GM21367 (cell line): Measurements from ENCODE around the gene MPIG6B.

Experiments used
- ATAC-seq: cut with Tn5 transposase; IDR thresholded peaks from one replicate; pipeline ENCODE4 v1.9.1; 2021; ENCODE audit not compliant: unreplicated experiment

Gene MPIG6B

DNA sequence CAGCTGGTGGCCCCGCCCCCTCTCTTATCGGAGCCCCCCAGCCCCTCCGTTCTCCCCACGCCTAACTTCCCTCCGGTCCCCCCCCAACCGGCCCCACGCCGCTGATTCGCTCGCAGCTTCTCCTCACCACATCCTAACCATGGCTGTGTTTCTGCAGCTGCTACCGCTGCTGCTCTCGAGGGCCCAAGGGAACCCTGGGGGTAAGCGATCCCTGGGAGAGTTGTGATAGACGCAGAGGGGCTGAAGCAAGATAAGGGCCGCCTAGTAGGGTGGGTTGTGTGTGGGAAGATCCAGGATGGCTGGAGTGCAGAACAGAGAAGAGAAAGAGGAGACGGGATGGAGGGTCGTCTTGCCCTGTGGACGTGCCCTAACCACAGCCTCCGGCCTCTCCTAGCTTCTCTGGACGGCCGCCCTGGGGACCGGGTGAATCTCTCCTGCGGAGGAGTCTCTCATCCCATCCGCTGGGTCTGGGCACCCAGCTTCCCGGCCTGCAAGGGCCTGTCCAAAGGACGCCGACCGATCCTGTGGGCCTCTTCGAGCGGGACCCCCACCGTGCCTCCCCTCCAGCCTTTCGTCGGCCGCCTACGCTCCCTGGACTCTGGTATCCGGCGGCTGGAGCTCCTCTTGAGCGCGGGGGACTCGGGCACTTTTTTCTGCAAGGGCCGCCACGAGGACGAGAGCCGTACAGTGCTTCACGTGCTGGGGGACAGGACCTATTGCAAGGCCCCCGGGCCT is at the start of gene MPIG6B:
Gene MPIG6B (plus strand): TSS at position 129 of the 735 bp plus-strand sequence. CDS start 11 bp downstream, at position 140.
- ATAC-seq: no peak

DNA sequence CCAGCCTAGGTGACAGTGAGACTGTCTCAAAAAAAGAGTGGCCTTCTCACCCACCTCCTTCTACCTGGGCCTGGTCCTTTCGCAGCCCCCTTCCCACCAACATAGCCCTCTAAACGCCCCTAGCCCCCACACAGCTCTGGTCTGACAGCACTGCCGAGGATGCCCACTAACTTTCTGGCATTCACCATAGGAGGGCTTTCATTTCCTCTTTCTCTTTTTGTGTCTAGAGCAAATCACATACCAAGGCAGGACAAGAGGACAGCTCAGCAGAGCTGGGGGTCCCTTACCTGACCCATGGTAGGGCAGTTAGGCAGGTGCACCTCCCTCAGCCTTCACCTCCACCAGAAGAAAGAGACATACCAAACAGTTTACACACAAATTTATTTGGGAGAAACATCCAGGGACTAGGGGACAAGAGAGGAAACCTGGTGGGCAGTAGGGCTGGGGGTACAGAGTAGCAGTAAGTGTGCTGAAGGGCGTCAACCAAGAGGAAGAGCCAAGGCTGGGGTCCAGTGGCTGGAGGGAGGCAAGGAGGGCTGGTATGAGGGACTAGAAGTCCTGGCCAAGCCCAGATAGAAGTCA is 46.8 kb upstream of the MPIG6B start:
- ATAC-seq: no peak

- no peak for ATAC-seq
Observed at GRCh38 chr6:31676904-31677303, 46.3 kb upstream of the MPIG6B start.

- no peak for ATAC-seq
Observed at GRCh38 chr6:31677955-31678354, 45.2 kb upstream of the MPIG6B start.

DNA sequence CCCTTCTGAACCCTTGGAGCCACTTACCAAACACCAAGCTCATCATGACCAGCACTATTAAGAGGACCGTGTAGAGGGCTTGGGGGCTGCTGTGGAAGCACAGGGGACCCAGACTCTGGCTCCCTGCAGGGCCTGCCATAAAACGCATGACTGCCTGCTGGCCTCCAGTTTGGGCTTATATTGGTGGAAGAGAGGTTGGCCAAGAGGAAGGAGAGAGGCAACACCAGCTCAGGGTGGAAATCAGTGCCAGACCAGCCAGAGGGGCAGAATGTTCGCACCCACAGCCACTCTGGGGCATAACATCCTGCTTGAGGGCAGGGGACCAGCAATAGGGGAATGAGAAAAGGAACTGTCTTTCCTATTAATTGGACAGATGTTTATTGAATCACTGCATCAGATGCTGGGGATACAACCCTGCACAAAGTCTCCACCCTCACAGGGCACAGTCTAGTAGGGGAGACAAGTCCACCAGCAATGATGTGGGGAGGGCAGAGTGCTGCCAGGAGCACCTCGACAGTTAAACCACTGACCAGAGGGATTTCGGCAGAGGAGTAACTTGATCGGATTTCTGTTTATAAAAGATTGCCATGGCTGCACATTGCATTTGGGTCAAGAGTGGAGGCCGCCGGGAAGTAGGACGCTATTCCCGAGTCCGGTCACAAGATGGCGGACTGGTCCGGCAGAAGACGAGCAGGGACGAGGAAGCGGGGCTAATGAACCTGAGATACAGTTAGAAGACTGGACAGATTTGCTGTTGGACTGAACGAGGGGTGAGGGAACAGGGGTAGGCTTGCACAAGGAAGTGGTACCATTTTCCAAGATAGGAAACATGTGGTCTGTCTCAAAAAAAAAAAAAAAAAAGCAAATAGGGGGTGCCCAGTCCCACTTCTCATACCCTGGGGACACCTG is 42.7 kb upstream of the MPIG6B start, which contains the start of gene LY6G5C:
Gene LY6G5C (minus strand): TSS at position 842 of the 909 bp plus-strand sequence. CDS start 694 bp downstream, at position 148.
- ATAC-seq: no peak

- ATAC-seq: no peak
Observed at GRCh38 chr6:31681135-31681671, 42.0 kb upstream of the MPIG6B start.

DNA sequence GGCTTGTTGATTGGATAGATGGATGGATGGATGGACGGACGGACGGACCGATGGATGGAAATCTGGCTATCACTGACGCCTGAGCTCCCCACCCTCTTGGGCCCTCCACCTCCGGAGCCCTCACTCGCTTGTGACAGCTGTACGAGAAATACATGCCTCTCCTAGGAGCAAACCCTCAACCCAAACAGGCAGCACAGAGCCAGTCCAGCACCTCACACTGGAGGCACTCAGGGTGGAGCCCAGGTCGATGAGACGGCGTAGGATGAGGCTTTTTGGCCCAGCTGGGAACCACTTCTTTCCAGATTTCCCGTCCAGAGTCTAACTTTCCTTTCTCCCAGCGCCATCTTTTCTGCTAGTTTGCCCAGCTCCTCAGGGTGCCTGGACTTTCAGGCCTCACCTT is 39.6 kb upstream of the MPIG6B start:
- no peak for ATAC-seq

GRCh38 chr6:31686483-31686882 is 36.7 kb upstream of the MPIG6B start:
- no peak for ATAC-seq

DNA sequence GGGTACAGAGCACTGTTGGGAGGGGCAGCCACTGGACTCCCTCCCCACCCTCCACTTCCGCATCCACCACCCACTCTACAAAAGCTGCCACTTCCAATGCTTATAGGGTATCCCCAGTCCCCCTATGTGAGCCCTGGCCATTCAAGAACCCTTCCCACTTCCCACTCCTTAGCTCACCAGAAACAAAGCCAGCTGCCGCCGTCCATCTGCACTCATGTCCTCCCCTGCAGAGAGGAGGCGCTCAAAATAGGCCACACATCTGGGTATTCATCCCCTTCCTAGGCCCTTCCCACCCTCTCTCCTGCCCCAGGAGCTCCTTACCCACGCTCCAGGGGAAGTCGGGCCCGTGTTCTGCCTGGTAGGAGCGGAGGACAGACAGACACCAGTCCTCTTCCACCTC is 35.9 kb upstream of the MPIG6B start:
- no peak for ATAC-seq

GRCh38 chr6:31687860-31688693 is 35.1 kb upstream of the MPIG6B start:
- no peak for ATAC-seq

- no peak for ATAC-seq
Observed at GRCh38 chr6:31689249-31690110, 33.7 kb upstream of the MPIG6B start.

DNA sequence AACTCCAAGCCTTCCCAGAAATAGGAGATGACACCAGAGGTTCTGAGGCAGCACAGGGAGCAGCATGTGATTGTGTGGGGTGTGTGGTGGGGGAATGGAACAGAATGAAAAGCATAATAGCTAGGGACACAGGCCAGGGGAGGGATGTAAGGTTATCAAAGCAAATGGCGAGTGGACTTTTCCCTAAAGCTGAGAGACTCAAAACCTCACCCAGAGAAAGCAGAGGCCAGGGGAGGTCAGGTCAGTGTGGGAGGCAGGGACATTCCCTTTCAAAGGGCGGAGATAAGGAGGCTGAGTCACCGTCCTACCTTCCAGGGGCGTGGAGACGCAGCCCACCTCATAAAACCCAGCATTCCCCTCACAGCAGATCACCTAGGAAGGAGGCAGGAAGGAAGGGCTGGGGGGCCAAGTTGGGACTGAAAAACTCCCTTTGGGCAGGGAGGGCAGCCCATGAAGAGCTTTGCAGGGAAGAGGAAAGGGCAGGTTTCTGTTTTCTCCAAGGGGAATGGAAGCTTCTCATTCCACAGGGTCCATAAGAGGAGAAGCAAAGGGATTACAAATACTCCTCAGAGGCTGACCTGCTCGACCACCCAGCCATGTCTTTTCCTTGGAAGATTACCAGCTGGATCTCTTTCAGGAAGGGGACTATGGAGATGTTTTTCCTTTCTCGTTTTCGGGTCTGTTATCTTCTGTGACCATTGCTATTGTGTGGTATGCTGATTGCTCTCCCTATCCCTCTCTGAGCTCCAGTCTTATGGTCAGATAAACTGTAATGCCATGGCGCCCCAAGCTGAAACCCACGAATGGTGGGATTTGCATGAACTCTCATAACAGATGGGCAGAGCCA is 32.7 kb upstream of the MPIG6B start:
- no peak for ATAC-seq

- no peak for ATAC-seq
Observed at GRCh38 chr6:31691078-31691463, 32.1 kb upstream of the MPIG6B start.

DNA sequence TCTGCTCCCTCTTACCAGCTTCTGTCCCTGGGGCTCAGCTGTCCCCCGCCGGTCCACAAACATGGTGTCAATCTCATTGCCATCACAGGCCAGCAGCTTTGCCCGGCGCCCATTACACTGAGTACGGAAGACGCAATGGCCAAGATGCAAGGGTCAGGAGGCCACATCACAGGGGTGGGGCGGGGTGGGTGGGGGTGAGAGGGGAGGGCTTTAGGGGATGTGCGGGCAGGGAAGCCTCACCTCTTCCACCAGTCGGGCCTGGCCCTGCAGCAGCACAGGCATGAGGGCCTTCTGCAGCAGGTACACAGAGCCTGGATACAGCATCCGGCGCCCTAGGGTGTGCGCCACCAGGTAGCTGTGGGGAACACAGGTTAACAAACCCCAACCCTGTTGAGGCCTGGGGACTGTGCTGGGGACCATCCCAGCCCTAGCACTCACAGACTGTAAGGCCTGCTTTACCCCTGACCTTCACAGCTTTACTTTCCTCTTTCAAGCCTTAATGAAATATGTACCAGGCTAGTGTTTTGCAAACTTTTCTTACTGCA is 31.5 kb upstream of the MPIG6B start:
- no peak for ATAC-seq

DNA sequence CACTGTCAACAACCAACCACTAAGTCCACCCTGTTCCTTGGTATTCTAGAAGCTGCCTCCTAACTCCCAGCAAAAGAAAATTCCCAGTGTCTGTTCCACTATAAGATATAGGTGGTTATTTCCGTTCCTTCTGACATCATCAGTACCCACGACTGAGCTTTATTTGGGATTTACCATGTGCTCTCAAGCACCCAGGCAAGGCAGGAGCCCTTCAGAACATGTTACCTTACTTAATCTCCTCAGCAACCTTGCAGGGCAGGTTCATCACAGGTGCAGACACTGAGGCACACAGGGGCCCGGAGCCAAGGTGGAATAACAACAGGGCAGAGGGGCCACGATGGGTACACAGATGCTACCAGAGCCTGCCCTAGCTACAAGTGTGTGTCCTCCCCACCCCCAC is 30.8 kb upstream of the MPIG6B start:
- no peak for ATAC-seq

DNA sequence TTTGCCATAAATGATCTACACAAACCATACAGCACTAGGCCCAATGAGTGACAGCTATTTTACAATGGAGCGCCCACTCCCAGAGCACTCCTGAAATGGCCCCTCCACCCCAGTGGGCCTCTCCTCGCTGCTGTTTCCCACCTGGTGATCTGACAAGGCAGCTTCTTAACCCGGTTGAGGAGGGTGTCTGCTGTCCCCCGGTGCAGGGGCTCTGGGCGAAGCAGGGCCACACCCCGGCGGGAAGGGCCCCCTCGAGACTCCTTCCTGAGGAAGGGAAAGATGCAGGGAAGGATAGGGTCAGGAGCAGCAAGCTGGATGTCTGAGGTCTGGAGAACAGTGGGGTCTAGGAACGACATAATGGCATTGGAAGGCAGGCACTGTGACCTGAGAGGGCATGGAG is 30.3 kb upstream of the MPIG6B start:
- ATAC-seq: no peak

DNA sequence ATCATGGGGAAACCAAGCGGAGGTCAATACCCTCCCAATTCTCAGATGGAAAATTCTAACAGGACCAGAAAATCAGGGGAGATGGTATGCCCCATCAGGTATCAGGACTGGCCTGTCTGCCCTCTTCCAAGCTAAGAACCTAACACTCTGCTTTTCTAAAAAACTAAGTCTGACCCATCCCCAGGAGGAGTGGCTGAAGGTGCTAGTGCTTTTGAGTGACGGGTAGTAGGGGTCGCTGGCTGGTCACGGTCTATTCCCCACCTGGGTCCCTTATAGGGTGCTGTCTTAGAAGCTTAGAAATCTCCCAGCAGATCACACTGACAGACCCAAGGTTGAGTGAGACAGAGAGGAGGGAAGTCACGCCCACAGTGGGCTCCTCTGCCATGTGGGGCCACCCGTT is 29.6 kb upstream of the MPIG6B start:
- no peak for ATAC-seq

GRCh38 chr6:31697555-31697954 is 25.6 kb upstream of the MPIG6B start:
- ATAC-seq: no peak
